Esophagus squamous epithelium (tissue), 4 donors: Measurements from ENCODE around the gene TKTL1.

Source experiments
- POLR2A ChIP-seq, 4 donors: fragments of 450-650 bp; IDR thresholded peaks; one replicate each; pipeline ENCODE4 v1.6.1; 2017; ENCODE audit warnings: antibody characterized with exemption in 4 of 4, mild to moderate bottlenecking in 4 of 4, moderate library complexity in 3 of 4
- TF ChIP-seq, protein P1 (sequence below), 6 experiments: fragments of 450-650 bp in 4 of 6; fragments of 200-600 bp in 2 of 6; sonication (generic) in 2 of 6; IDR thresholded peaks; one replicate each; pipeline ENCODE4 v1.5.1; 2016 to 2019; ENCODE audit warnings: antibody characterized with exemption in 6 of 6, mild to moderate bottlenecking in 4 of 6, moderate library complexity in 4 of 6

DNA sequence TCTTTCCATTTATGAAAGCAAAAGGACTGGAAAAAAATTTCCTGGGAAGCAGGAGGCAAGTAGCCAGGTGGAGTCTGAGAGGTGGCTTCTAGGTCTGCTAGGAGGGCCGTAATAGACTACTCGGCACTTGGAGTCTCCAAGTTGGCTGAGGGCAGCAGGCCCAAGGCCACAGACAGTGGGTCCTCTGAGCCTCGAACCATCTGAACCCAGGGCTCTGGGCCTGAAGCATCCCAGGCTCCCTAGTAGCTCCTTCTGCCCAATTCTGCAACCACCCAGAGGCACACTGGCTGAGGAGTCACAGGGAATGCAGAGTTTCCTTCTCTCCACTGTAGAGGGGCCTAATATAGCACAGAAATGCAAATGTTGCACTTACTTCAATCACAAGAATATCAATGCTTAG is 19.8 kb downstream of the TKTL1 start:
- TF ChIP-seq POLR2A (IDR thresholded peaks at IDR 0.05) = no peak
- TF ChIP-seq, protein P1, sequence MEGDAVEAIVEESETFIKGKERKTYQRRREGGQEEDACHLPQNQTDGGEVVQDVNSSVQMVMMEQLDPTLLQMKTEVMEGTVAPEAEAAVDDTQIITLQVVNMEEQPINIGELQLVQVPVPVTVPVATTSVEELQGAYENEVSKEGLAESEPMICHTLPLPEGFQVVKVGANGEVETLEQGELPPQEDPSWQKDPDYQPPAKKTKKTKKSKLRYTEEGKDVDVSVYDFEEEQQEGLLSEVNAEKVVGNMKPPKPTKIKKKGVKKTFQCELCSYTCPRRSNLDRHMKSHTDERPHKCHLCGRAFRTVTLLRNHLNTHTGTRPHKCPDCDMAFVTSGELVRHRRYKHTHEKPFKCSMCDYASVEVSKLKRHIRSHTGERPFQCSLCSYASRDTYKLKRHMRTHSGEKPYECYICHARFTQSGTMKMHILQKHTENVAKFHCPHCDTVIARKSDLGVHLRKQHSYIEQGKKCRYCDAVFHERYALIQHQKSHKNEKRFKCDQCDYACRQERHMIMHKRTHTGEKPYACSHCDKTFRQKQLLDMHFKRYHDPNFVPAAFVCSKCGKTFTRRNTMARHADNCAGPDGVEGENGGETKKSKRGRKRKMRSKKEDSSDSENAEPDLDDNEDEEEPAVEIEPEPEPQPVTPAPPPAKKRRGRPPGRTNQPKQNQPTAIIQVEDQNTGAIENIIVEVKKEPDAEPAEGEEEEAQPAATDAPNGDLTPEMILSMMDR (IDR thresholded peaks at IDR 0.05) = no peak
